Large intestine (tissue), 3 donors: Measurements from ENCODE around the gene OLIG1. TPM values are rescaled to one million over a fixed set of nuclear protein-coding genes. Genes with fewer than 3 reads are reported as not detected.

Experiments used
- DNase-seq, 2 donors: peaks; one replicate each; pipeline versions ENCODE4 v3.0.0 to v3.0.0-alpha.2; 2013
- H3K27ac ChIP-seq: one replicate; pipeline ENCODE4 v1.5.1; 2013; ENCODE audit warnings: low read length
- H3K27me3 ChIP-seq: 2 replicates; pipeline ENCODE4 v1.6.1; 2013; ENCODE audit warnings: low read length; ENCODE audit not compliant: control insufficient read depth, insufficient read depth
- H3K36me3 ChIP-seq: 2 replicates; pipeline ENCODE4 v1.6.1; 2013; ENCODE audit warnings: low read length; ENCODE audit not compliant: control insufficient read depth, insufficient read depth
- H3K4me1 ChIP-seq: one replicate; pipeline ENCODE4 v1.6.1; 2013; ENCODE audit warnings: low read length; ENCODE audit not compliant: control insufficient read depth, insufficient read depth
- H3K4me3 ChIP-seq: one replicate; pipeline ENCODE4 v1.5.1; 2013; ENCODE audit warnings: low read length
- H3K9me3 ChIP-seq: one replicate; pipeline ENCODE4 v1.6.1; 2013; ENCODE audit warnings: mild to moderate bottlenecking, low read depth, low read length, moderate library complexity; ENCODE audit not compliant: control insufficient read depth
- WGBS: methylation state at CpG from one replicate; pipeline ENCODE4 v1.1.5; 2013; ENCODE audit warnings: low lambda C conversion rate; ENCODE audit not compliant: insufficient coverage; 5-methylcytosine and 5-hydroxymethylcytosine counted together
- polyA plus RNA-seq: library from polyadenylated mRNA; unstranded; fragments of 120-200 nt; gene quantifications from one replicate; pipeline ENCODE4 v1.2.1, GENCODE V29; 2013

Gene OLIG1
- polyA plus RNA-seq, 1 donor = 0.01 TPM

GRCh38 chr21:33099131-33099530 is 29.2 kb downstream of the OLIG1 start:
- Histone ChIP-seq H3K27ac (no peak overlapping the region), H3K27me3 (peaks cover 30% of the 10 kb centered on the region), H3K4me3 (no peak overlapping the region), H3K9me3 (no peaks in the 10 kb centered on the region), H3K36me3 (no peaks in the 10 kb centered on the region), H3K4me1 (no peaks in the 10 kb centered on the region)
- WGBS = no CpG with 5 or more reads among the region's 7 CpGs
- no peak for DNase-seq

GRCh38 chr21:33101300-33101911 is 31.5 kb downstream of the OLIG1 start:
- Histone ChIP-seq H3K36me3 (no peaks in the 10 kb centered on the region), H3K27me3 (peaks cover 41% of the 10 kb centered on the region), H3K27ac (no peak overlapping the region), H3K4me1 (no peaks in the 10 kb centered on the region), H3K4me3 (no peak overlapping the region), H3K9me3 (no peaks in the 10 kb centered on the region)
- no peak for DNase-seq
- no CpG with 5 or more reads among the region's 30 CpGs for WGBS

- no peaks in the 10 kb centered on the region for H3K9me3 ChIP-seq
- no peaks in the 10 kb centered on the region for H3K4me1 ChIP-seq
- H3K36me3 ChIP-seq = no peaks in the 10 kb centered on the region
- no peak overlapping the region for H3K27ac ChIP-seq
- peaks cover 58% of the 10 kb centered on the region for H3K27me3 ChIP-seq
- WGBS = 100% methylated on average over 1 of the region's 2 CpGs
- no peak for DNase-seq
- H3K4me3 ChIP-seq = no peak overlapping the region
Measured at GRCh38 chr21:33105088-33105487, 35.1 kb downstream of the OLIG1 start.

GRCh38 chr21:33108228-33108627 is 38.3 kb downstream of the OLIG1 start:
- no CpG with 5 or more reads among the region's 4 CpGs for WGBS
- Histone ChIP-seq H3K9me3 (no peaks in the 10 kb centered on the region), H3K4me1 (no peaks in the 10 kb centered on the region), H3K27ac (no peak overlapping the region), H3K27me3 (peaks cover 78% of the 10 kb centered on the region), H3K36me3 (no peaks in the 10 kb centered on the region), H3K4me3 (no peak overlapping the region)
- DNase-seq = no peak

- no CpG with 5 or more reads among the region's 45 CpGs for WGBS
- DNase-seq = no peak
- peaks cover 75% of the 10 kb centered on the region for H3K27me3 ChIP-seq
Measured at GRCh38 chr21:33109574-33110339, 39.8 kb downstream of the OLIG1 start.

GRCh38 chr21:33110340-33110715 is 40.4 kb downstream of the OLIG1 start:
- Histone ChIP-seq H3K4me3 (no peak overlapping the region), H3K27me3 (peaks cover 72% of the 10 kb centered on the region), H3K9me3 (no peaks in the 10 kb centered on the region), H3K4me1 (no peaks in the 10 kb centered on the region), H3K36me3 (no peaks in the 10 kb centered on the region), H3K27ac (no peak overlapping the region)
- WGBS = no CpG with 5 or more reads among the region's 9 CpGs
- no peak for DNase-seq

More at GRCh38 chr21:33109574-33110339, 39.8 kb downstream of the OLIG1 start:
- Histone ChIP-seq H3K9me3 (no peaks in the 10 kb centered on the region), H3K27ac (no peak overlapping the region), H3K4me3 (no peak overlapping the region), H3K36me3 (no peaks in the 10 kb centered on the region), H3K4me1 (no peaks in the 10 kb centered on the region)

- DNase-seq = no peak
- H3K36me3 ChIP-seq = no peaks in the 10 kb centered on the region
- no peaks in the 10 kb centered on the region for H3K4me1 ChIP-seq
- H3K9me3 ChIP-seq = no peaks in the 10 kb centered on the region
- H3K27ac ChIP-seq = no peak overlapping the region
- peaks cover 76% of the 10 kb centered on the region for H3K27me3 ChIP-seq
- WGBS = no CpG with 5 or more reads among the region's 6 CpGs
- H3K4me3 ChIP-seq = no peak overlapping the region
Measured at GRCh38 chr21:33111577-33111976, 41.6 kb downstream of the OLIG1 start.

- Histone ChIP-seq H3K27me3 (peaks cover 79% of the 10 kb centered on the region), H3K4me3 (no peak overlapping the region), H3K9me3 (no peaks in the 10 kb centered on the region), H3K27ac (no peak overlapping the region), H3K4me1 (no peaks in the 10 kb centered on the region), H3K36me3 (no peaks in the 10 kb centered on the region)
- no CpG with 5 or more reads among the region's 5 CpGs for WGBS
- DNase-seq = no peak
Measured at GRCh38 chr21:33112151-33112550, 42.2 kb downstream of the OLIG1 start.

- Histone ChIP-seq H3K36me3 (no peaks in the 10 kb centered on the region), H3K4me1 (no peaks in the 10 kb centered on the region), H3K27ac (no peak overlapping the region), H3K27me3 (peaks cover 84% of the 10 kb centered on the region), H3K9me3 (no peaks in the 10 kb centered on the region), H3K4me3 (no peak overlapping the region)
- no peak for DNase-seq
- no CpG with 5 or more reads among the region's 4 CpGs for whole genome bisulfite sequencing
Measured at GRCh38 chr21:33112681-33113080, 42.7 kb downstream of the OLIG1 start.

- H3K9me3 ChIP-seq = no peaks in the 10 kb centered on the region
- no peak for DNase-seq
- no CpG with 5 or more reads among the region's 13 CpGs for WGBS
- peaks cover 83% of the 10 kb centered on the region for H3K27me3 ChIP-seq
- no peaks in the 10 kb centered on the region for H3K36me3 ChIP-seq
- H3K4me1 ChIP-seq = no peaks in the 10 kb centered on the region
- H3K27ac ChIP-seq = no peak overlapping the region
- no peak overlapping the region for H3K4me3 ChIP-seq
Measured at GRCh38 chr21:33113131-33113530, 43.2 kb downstream of the OLIG1 start.

- no peak overlapping the region for H3K27ac ChIP-seq
- no CpG with 5 or more reads among the region's 3 CpGs for WGBS
- H3K4me3 ChIP-seq = no peak overlapping the region
- H3K4me1 ChIP-seq = no peaks in the 10 kb centered on the region
- DNase-seq = no peak
- H3K9me3 ChIP-seq = no peaks in the 10 kb centered on the region
- H3K36me3 ChIP-seq = no peaks in the 10 kb centered on the region
- H3K27me3 ChIP-seq = peaks cover 72% of the 10 kb centered on the region
Measured at GRCh38 chr21:33114276-33114675, 44.3 kb downstream of the OLIG1 start.
